HG03039 (cell line): ENCODE data around the gene CDCA5.

Experiments used
- ATAC-seq: cut with Tn5 transposase; IDR thresholded peaks from one replicate; pipeline ENCODE4 v1.9.1; 2021; ENCODE audit warnings: mild to moderate bottlenecking, moderate library complexity; ENCODE audit not compliant: unreplicated experiment

Gene CDCA5, protein sequence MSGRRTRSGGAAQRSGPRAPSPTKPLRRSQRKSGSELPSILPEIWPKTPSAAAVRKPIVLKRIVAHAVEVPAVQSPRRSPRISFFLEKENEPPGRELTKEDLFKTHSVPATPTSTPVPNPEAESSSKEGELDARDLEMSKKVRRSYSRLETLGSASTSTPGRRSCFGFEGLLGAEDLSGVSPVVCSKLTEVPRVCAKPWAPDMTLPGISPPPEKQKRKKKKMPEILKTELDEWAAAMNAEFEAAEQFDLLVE

DNA sequence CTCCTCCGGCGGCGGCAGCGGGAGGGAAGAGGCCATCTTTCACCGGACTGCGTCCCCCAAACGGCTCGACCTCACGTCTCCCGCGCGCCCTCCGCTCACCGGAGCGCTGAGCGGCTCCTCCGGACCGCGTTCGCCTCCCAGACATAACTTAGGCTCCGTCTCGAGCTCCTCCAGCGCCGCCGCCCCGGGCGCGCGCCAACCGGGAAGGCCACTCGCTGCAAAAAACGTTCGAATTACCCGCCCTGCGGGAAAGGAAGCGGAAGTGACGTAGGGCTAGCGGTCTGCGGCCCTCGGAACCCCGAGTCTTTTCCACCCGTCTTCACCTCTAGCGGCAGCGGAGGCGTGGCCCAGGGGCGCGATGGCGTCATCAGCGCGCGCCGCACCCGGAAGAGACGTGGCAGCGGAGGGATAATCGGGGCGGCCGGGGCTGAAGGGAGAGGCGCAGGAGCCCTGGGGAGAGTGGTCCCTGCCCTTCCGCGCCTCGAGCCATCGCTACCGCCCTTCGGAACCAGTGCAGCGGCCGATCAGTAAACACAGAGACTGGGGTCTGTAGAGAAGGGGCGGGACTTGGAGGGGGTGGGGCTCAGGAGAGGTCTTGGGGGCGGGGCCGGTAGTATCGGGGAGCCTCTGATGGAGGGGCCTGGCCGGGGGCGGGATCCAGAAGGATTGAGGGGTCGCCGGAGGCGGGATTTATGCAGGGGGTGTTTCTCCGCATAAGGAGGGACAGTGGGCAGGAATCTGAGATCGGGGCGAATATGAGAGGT, at the start of gene CDCA5, which contains the start of gene ZFPL1:
Gene CDCA5 (minus strand): TSS at position 207 of the 764 bp plus-strand sequence. CDS start 62 bp downstream, at position 145.
Gene ZFPL1 (plus strand): TSS at position 389 of the 764 bp plus-strand sequence. CDS start 477 bp downstream, outside the sequence.
- peak; percentile 71 for ATAC-seq

DNA sequence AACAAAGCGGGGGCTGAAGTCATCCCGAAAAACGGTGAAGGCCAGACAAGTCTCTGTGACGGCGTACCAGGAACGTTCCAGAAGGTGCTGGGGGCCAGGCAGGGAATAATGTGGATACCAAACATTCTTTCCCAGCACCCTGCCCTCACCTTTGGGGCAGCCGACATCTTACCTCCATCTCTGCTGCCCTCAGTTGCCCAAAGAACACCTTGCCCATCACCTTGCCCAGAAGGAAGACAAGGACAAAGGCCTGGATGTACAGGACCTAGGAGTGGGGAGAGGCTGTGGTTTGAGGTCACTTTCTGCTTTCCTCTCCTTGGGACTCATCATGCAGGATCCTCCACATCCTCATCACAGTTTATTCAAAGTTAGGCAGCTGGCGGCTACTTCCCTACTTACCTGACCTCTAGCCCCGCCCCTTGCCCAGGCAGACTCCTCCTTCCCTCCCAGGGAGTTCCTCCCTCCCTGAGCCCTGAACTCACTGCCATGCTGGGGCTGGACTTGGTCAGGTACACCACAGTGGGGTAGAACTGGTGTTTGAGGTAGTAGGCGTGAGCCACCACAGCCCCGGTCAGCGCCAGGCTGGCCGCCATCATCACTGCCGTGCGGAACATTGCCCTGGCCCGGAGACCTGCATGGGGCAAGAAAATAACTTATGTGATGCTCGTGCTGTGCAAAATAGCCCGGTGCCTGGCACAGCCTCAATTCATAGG, 49.3 kb upstream of the CDCA5 start:
- no peak for ATAC-seq

DNA sequence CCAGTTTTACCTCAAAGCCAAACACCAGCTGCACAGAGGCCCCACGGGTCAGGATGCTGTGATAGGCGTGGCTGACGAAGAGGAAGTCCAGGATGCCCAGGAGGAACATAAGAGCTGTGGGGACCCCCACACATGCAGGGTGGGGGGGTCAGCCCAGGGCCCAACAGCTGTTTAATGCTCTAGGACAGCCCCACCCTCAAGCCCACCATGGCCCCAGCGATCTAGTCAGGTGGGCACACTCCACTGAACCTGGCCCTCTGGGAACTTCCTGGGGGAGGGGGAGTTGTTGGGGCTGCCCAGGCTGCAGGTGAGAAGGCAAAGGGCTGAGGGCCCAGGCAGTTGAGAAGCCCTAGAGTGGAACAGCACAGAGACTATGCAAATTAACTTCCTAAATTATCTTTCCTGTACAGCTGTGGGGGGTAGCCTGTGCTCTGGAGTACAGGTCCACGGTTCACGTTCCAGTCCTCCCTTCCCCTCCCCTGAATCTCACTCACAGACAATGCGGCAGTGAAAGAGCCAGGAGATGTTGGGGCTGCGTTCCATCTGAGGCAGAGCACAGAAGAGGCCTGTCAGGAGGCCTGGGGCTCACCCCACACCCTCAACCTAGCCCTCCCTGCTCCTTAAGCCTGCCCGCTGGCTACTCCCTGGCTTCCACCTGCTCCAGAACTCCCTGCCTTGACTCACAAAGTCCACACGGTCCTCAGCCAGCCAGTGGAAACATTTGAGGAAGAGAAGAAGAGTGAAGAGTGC, 48.6 kb upstream of the CDCA5 start:
- no peak for ATAC-seq

DNA sequence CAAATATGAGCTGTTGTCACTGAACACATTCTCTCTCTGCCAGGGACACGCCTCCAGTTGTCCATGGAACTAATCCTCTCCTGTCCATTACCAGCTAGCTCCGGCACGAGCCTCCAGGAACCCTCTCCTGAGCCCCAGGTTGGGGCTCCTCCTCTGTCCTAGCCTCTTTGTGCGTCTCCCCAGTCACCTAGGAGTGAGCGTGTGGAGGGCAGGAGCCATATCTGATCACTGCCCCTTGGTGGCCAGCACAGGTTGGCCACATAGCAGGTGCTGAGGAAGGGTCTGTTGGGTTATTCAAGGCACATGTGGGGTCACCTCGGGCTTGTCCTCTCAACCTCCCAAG, 48.0 kb upstream of the CDCA5 start:
- ATAC-seq, result no peak

DNA sequence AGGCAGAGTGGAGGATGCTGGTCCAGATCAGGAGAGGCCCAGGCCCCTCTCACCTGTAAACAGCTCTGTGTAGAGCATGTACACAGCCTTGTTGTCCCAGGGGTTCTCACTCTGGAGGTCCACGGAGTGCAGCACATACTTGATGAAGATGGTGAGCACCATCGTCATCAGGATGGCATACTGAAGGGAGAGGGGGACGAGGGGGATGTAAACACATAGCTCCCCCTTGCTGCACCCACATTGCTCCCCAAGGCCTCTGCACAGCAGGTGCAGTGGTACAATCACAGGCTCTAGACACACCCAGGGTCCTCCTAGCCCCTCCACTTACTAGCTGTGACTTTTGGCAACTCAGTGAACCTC, 47.6 kb upstream of the CDCA5 start:
- ATAC-seq, result no peak

DNA sequence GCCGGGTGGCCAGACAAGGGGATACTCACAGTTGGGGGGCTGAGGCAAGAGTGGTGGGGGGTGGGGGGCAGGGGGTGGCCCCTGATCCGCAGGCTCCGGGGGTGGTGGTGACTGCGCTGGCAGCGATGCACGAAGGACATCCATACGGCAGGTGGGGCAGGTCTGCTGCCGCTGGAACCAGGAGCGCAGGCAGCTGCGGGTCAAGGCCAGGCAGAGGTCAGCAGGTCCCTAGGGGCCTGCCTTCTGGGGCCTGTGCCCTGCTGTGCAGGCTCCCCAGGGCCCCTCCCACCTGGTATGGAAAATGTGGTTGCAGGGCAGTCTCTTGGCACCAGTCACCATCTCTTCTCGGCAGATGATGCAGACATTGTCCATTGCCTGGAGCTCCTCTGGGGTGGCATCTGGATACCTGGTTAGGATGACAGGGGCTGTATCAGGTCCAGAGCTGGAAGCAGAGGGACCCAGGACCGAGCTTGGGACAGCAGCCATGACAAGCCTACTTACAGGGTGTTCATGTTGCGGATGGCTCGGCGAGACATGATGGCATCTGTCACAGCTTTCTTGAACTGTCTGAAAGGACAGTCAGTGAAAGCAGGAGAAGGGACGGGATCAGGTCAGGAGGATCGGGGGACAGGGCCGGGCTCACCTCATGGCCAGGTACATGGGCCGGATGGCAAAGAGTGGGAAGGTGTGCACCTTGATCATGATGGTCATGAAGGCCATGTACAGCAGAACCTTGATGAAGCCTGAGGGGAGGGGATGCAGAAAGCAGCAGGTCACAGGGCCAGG, 47.0 kb upstream of the CDCA5 start:
- no peak for ATAC-seq

DNA sequence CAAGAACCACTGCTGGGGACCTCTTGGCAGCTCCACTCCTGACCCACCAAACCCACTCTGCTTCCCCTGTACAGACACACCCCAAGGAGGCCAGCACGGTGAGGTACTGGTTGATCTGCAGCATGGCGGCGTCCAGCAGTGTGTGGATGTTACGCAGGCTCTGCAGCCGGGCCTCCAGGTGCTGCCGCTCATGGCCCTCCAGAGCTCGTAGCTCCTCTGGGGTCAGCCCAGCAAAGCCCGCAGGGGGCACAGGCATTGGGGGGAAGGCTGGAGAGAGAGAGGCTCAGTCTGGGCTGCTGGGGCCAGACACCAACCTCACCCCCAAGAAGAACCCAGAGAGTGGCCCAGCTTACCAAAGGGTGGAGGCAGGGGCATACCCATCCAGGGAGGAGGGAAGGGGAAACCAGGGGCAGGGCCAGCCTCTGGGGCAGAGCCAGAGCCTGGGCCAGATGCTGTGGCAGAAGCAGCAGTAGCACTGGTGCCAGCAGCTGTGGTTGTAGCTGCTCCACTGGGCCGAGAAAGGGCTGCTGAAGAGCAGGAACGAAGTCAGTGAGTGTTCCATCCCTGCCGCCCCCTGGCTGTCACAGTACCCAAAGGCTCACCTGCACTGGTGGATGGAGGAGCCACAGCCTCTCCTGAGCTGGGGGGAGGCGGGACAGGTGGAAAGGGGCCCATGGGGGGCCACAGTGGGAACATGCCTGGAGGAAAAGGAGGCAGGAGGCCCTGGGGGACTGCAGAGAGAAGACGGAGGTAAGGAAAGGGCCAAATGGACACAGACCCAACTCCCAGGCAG, 46.0 kb upstream of the CDCA5 start:
- ATAC-seq, result no peak

DNA sequence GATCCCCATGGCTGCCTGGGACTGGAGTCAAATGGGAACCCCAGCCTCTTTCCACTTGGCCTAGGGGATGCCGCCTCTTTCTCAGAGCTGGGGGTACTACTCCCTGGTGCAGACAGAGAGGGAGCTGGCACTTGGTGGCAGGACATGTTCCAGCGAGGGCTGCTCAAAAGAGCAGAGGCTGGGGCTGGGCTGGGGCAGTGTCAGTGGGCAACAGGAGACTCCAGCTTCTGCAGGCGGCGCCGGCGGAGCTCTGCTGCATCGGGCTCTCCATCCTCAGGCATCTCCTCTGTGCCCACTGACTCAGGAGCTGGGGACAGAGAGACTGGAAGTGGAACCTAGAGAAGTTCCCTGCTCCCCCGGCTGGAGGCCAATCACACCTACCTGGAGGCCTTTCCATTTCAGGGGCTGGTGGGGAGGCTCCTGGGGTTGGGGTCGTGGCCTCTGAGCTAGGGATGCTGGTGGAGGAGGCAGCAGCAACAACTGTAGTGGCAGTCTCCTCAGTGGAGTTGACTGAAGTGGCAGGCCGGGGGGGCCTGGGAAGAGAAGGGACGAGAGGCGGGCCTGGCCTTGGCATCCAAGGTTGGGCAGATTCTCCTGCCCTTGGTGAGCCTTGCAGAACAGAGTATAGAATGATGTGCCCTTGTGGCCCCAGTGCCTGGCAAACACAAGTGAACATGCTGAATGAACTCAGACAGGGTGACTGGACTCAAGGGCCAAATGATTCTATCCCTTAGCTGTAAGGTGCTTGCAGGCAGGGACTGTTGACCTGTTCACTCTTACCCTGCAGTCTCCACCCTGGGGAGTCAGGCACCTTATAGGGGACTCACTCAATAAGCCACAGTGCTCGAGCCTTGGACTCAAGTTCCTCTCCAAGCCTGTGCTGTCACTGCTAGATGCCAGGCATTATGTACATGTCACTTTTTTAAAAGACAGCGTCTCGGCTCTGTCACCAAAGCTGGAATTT, 44.6 kb upstream of the CDCA5 start:
- no peak for ATAC-seq

DNA sequence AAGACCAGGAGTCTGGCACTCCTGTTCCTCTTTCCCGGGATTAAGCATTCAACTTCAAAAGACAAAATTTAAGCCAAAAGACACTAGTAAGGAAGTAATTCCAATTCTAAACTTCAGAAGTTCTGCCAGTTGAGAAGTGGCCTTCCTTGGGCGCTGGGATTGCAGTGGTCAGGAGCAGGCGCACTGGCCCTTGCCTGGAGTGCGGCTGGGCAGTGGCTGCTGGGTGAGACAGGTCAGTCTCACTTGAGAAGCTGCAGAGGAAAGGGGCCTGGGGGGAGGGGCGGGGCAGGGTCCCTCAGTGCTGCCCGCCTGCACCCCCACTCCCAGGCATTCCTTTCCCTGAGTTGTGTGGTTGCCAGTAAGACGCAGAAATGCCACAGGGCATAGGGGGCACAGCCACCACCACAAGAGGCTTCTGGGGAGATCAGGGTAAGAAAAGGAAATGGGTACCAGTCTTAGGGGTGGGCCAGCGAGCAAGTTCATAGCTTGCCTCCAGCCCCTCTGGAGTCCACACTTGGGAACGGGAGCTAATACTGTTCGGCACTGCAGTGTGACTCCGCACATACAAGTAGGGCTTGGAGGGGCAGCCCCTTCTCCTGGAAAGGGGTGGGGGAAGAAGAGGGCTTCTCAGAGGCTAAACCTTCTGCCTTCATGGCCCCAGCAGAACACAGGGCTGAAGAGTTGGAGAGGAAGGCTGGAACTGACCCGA, 43.8 kb upstream of the CDCA5 start:
- ATAC-seq, result no peak

DNA sequence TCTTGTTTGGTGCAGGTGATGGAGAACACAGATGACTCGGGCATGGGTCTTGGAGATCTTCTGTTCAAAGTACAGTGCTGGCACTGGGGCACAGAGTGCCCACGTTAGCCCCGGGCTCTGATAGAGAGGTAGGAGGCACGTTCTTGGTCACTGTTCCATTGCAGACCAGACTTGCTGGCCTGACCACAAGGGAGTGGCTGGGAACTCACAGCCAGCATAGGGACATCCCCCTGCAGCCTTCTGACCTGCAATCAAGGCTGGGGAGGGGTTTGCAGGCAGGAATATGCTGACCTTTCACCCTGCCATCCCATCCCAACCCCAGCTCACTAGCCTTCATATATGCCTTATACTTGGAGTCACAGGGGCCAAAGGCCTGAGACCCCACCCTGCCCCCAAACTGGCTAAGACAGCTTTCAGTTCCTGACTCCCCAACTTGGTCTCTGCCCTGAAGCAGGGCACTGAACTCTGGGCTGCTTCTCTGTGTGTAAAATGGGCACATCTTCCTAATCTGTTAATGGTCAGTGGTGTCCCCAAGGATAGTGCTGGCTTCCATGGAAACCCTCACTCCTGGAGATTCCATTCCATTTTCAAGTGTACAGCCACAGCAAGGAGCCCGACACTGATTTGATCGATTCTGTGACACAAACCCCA, 42.9 kb upstream of the CDCA5 start:
- ATAC-seq, result no peak

DNA sequence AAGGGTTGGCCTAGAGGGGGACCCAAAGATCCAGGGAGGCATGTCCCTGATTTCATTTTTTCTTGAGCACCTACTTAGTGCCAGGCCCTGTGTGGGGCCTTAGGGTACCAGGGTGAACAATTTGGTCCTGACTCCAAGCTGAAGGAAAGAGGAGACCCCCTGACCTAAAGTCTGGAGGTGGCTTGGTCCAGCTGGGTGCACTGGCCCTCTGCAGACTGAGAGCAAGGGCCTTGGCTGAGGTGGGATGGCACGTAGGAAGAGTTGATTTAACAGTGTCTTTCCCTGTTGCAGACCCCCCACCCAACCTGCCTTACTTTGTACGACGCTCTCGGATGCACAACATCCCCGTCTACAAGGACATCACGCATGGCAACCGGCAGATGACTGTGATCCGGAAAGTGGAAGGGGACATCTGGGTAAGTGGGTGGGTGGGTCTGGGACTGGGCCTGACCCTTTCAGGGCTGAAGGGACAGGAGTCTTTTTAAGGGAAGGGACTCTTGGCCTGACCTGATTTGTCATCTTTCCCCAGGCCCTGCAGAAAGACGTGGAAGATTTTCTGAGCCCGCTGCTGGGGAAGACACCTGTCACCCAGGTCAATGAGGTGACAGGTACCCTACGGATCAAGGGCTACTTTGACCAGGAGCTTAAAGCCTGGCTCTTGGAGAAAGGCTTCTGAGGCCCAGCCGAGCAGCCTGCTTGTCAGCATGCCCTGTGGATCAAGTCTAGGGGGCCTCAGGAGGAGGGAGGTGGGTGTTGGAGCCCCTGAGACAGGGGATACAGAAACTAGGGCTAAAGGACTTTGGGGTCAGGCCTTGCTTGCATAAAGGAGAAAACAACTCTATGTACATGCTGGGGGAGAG, 41.6 kb upstream of the CDCA5 start:
- ATAC-seq, result no peak

DNA sequence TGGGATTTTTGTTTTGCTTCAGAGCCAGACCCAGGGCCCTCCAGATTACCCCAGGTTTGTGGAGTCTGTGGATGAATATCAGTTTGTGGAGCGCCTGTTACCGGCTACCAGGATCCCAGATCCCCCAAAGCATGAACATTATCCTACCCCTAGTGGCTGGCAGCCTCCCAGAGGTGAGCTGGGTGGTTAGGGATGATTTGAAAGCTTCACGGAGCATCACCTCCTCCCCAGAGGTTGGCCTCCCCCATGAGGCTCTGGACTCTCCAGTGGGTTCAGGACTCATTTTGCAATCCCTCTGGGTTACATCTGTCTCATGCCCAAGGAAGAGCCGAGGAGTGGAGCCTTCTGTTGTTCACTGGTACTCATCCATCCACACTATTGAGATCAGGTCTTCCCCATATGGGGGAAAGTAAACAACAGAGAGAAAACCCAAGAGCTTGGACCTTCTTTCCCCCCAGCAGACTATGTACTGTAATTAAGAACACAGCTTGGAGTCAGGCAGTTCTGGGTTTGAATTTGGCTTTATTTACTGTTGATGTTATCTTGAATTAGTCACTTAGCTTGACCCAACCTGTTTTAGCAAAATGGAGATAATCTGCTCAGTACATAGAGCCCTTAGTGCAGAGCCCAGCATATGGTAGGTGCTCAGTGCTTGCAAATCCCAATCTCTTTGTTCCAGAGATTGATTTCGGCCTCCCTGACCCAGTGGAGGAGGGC, 40.8 kb upstream of the CDCA5 start:
- ATAC-seq, result no peak

DNA sequence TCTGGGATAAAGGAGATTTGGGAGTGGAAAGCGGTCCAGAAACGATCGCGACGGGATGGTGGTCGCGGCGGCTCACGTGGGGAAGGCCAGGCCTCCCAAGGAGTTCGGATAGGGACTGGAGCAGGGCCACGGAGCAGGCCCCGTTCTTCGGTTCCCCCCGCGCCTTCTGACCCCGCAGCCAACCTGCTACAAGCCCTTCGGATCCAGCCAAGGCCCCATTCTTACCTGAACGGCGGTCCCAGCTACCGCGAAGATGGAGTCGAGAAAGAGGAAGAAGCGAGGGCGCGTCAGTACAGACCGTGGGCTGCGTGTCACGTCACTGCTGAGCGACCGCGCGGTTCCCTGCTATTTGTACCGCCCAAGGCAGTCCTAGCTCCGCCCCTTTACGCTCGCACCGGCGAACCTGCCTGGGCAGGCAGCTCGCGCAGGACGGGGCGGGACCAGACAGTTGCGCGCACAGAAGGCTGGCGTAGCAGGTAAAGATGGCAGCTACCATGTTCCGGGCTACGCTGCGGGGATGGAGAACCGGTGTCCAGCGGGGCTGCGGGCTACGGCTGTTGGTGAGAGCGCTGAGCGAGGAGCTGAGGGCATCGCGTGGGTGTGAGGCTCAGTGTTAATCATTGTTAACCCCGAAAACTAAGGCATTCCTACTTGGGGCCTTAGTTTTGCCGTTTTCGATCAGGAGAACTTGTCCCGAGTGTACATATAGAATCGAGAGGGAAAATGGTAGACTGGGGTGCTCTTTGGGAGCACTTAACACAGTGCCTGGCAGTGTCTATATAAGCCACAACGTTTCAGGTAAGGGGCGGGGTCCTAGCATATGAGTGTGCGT, 38.2 kb upstream of the CDCA5 start, which contains the start of the genes FAU and MRPL49:
Gene FAU (minus strand): TSS at position 270 of the 832 bp plus-strand sequence. CDS start 321 bp downstream, outside the sequence.
Gene MRPL49 (plus strand): TSS at position 457 of the 832 bp plus-strand sequence. CDS start 26 bp downstream, at position 483.
- peak; percentile 62 for ATAC-seq

DNA sequence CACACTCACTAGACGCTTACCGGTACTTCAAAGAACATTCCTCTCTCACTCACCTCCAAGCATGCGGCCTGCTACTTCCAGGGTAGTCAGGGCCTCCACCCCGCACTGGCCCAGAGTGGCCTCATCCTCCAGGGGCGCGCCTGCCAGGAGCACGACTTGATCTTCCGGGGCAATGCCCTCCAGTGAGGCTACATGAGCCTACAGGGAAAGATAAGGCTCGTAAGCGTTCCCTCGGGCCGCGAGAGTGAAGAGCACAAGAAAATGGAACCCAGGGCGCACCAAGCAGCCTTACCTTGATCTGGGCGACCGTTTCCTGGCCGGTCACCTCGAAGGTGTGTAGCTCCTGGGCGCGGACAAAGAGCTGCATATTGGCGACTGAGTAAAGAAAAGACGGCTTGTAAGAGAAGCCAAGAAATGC, 37.6 kb upstream of the CDCA5 start:
- ATAC-seq, result no peak

DNA sequence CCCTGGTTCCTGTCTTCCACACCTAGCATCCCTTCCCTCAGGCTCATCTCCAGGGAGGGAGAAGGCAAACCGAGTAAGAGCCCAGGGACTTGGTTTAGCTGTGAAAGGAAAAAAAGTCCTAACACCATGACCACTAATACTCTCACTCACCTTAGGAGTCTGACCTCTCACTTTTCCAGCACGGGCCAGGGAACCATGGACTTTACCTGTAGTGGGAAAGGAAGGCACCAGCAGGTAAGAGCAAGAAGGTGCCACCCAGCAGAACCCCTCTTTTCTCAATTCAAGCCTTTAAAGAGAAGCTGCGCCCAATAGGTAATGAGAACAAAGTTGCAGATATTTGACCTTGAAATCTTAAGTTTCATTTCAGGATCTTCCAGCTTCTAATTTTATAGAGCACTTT, 37.0 kb upstream of the CDCA5 start:
- ATAC-seq, result no peak
